Tibial nerve (tissue), 4 donors: ENCODE results near the gene ANGPTL7.

Experiments
- EP300 ChIP-seq, 2 donors: sonication (generic); formaldehyde crosslinking; IDR thresholded peaks; one replicate each; pipeline ENCODE4 v1.6.1; 2017; ENCODE audit warnings: antibody characterized with exemption in 2 of 2, mild to moderate bottlenecking in 1 of 2
- POLR2A ChIP-seq, 2 donors: fragments of 450-650 bp; IDR thresholded peaks; one replicate each; pipeline ENCODE4 v1.6.1; 2017; ENCODE audit warnings: antibody characterized with exemption in 2 of 2, mild to moderate bottlenecking in 2 of 2, moderate library complexity in 2 of 2
- TF ChIP-seq, protein P1 (sequence below), 5 experiments: fragments of 200-600 bp in 3 of 5; fragments of 450-650 bp in 2 of 5; sonication (generic) in 3 of 5; IDR thresholded peaks; one replicate each; pipeline ENCODE4 v1.5.1; 2016 to 2019; ENCODE audit warnings: antibody characterized with exemption in 5 of 5, mild to moderate bottlenecking in 3 of 5, moderate library complexity in 2 of 5

DNA sequence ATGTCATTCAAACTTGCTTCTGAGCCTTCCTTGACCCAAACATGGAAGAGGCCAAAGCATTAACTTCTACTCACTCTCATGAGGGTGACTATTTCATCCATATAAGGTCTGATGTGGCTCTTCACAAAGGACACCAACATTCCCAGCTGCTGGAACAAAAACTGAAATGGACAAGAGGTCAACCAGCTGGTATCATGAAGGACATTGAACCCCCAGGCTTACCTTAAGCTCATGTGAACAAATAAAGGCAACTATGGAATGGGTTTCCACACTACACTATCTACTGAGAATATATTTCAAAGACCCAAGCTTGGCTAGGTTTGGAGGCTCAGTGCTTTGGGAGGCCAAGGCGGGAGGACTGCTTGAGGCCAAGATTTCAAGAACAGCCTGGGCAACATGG lies 26.9 kb downstream of the ANGPTL7 start:
- no peak for TF ChIP-seq POLR2A (IDR thresholded peaks at IDR 0.05)
- TF ChIP-seq, protein P1, sequence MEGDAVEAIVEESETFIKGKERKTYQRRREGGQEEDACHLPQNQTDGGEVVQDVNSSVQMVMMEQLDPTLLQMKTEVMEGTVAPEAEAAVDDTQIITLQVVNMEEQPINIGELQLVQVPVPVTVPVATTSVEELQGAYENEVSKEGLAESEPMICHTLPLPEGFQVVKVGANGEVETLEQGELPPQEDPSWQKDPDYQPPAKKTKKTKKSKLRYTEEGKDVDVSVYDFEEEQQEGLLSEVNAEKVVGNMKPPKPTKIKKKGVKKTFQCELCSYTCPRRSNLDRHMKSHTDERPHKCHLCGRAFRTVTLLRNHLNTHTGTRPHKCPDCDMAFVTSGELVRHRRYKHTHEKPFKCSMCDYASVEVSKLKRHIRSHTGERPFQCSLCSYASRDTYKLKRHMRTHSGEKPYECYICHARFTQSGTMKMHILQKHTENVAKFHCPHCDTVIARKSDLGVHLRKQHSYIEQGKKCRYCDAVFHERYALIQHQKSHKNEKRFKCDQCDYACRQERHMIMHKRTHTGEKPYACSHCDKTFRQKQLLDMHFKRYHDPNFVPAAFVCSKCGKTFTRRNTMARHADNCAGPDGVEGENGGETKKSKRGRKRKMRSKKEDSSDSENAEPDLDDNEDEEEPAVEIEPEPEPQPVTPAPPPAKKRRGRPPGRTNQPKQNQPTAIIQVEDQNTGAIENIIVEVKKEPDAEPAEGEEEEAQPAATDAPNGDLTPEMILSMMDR (IDR thresholded peaks at IDR 0.05): no peak
- no peak for TF ChIP-seq EP300 (IDR thresholded peaks at IDR 0.05)
